ENCODE results near the gene IQUB.
"Not testable (repeated sequence)": the region's sequence is repeated elsewhere in the genome, so short reads cannot be mapped to it uniquely, and the experiment has no call there.

DNA sequence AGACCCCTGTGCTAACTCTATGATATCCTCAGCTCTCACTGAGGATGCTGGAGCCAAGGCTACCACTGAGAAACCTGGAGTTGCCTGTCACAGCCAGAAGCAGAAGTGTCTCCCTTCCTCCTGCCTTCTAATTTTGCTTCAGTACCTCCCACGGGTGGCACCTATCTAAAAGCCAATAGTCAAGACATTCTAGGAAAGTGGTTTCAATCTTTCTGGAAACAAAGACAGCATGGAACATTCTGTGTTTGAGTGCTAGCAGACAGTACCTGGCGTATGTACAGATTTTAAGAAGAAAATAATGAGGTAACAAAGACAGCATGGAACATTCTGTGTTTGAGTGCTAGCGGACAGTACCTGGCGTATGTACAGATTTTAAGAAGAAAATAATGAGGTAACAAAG lies 126.4 kb downstream of the IQUB start:
- TF ChIP-seq, protein P1, sequence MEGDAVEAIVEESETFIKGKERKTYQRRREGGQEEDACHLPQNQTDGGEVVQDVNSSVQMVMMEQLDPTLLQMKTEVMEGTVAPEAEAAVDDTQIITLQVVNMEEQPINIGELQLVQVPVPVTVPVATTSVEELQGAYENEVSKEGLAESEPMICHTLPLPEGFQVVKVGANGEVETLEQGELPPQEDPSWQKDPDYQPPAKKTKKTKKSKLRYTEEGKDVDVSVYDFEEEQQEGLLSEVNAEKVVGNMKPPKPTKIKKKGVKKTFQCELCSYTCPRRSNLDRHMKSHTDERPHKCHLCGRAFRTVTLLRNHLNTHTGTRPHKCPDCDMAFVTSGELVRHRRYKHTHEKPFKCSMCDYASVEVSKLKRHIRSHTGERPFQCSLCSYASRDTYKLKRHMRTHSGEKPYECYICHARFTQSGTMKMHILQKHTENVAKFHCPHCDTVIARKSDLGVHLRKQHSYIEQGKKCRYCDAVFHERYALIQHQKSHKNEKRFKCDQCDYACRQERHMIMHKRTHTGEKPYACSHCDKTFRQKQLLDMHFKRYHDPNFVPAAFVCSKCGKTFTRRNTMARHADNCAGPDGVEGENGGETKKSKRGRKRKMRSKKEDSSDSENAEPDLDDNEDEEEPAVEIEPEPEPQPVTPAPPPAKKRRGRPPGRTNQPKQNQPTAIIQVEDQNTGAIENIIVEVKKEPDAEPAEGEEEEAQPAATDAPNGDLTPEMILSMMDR (IDR thresholded peaks at IDR 0.05), result not testable (repeated sequence)
- TF ChIP-seq EZH2 (IDR thresholded peaks at IDR 0.05; ENCODE audit: borderline replicate concordance, insufficient read depth, low read depth, low read length, poor library complexity, severe bottlenecking), result not testable (repeated sequence)

Data from B cell (primary cell).